GM18502 (cell line): ENCODE data around the gene CKLF.
"Not testable (repeated sequence)": the region's sequence is repeated elsewhere in the genome, so short reads cannot be mapped to it uniquely, and the experiment has no call there.

ENCODE experiments used
- ATAC-seq: cut with Tn5 transposase; IDR thresholded peaks from one replicate; pipeline ENCODE4 v1.9.1; 2021; ENCODE audit warnings: mild to moderate bottlenecking; ENCODE audit not compliant: unreplicated experiment, poor library complexity

The CKLF gene

DNA sequence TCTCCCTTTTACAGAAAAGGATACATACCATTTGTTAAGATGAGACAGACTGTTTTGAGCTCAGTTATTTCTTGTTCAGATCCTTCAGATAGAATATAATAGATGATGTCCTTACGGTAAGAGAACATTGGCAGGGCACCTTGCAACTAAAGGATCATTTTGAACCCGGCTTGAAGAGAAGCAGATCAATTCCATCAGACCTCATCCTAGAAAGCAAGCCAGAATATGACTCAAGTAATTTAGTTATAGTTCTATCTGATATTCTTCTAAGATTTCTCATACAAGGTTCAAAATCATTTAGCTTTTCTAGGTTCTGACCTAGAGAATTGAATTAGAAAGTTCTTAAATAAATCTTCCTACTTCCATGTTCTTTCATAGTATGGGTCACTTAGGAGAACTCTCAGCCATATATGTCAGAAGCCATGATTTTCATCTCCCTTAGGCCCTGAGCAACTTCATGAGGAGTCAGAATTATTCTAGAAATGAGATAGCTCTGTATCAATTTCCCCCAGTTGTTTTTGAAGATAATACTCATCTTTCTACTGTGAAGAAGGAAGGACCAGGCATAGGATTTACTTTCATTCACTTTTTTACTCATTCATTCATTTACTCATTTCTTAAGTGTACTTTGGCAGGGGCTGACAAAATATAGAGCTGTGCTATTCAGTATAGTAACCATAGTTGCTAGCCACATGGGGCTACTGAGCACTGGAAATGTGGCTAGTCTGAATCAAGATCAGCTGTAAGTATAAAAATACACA, 11.4 kb downstream of the CKLF start:
- ATAC-seq, result no peak

DNA sequence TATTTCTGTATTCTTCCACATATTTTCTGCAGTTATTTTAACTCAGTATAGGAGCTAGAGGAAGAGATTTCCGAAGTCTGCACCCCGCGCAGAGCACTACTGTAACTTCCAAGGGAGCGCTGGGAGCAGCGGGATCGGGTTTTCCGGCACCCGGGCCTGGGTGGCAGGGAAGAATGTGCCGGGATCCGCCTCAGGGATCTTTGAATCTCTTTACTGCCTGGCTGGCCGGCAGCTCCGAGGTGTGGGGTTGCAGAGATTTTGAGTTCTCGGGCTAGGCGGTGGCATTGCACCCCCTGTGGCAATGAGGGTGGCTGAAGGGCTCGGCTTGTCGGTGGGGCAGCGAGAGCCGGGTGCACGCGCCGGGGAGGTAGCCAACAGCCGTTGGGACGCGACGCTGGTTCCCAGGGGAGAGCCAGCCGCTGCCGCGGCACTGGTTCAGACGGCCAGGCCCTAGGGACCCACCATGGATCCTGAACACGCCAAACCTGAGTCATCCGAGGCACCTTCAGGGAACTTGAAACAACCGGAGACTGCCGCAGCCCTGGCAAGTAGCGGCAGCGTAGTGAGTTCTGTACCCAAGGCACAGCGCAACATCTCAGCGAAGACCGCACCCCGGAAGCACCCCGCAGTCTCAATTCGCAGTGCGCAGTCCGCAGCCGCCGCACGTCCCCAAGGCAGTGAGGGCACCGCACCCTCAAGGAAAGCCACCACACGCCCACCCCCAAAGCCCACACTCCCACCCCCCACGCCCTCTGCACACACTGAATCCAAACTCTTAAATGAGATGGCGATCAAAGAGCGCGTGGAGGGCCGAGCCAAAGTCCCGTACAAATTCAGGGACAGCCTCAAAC, 13.9 kb downstream of the CKLF start, which contains the start of gene CMTM1:
Gene CMTM1, plus strand, starts transcription at position 389 of the 851 bp plus-strand sequence. Its CDS starts 75 bp downstream, at position 464.
- no peak for ATAC-seq

DNA sequence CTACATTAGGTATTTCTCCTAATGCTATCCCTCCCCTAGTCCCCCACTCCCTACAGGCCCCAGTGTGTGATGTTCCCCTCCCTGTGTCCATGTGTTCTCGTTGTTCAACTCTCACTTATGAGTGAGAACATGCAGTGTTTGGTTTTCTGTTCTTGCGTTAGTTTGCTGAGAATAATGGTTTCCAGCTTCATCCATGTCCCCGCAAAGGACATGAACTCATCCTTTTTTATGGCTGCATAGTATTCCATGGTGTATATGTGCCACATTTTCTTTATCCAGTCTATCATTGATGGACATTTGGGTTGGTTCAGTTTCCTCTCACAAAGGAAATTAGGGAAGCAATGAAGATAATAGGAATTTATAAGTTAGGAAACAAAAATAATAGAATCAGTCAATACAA, 14.9 kb downstream of the CKLF start:
- not testable (repeated sequence) for ATAC-seq

DNA sequence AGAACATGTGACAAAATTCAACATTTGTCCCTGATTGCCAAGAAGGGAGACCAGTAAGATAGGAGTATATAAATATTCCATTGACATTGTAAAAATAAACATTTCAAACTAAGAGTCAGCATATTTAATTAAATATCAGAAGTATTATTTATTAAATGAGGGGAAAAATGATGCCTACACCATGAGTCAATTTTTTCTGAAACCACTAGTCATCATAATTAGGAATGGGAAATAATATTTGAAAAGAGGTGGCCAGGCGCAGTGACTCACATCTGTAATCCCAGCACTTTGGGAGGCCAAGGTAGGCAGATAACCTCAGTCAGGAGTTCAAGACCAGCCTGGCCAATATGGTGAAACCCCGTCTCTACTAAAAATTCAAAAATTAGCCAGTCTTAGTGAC, 16.0 kb downstream of the CKLF start:
- ATAC-seq, result no peak

DNA sequence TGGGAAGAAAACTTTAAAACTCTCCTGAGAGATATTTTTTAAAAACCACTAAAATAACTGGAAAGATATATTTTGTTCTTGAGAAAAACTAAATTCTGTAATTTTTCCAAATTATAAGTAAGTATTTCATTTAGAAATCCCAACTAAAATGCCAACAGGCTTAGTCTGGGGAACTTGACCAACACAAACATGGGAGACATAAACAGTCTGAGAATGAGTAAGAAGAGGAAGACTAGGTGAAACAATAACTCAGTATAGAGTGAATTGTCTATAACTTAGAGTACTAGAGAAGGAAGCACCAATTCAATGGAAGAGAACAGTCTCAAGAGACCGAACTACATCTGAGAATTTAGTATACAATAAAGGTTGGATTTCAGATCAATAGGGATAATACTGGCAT, 16.8 kb downstream of the CKLF start:
- ATAC-seq, result no peak

DNA sequence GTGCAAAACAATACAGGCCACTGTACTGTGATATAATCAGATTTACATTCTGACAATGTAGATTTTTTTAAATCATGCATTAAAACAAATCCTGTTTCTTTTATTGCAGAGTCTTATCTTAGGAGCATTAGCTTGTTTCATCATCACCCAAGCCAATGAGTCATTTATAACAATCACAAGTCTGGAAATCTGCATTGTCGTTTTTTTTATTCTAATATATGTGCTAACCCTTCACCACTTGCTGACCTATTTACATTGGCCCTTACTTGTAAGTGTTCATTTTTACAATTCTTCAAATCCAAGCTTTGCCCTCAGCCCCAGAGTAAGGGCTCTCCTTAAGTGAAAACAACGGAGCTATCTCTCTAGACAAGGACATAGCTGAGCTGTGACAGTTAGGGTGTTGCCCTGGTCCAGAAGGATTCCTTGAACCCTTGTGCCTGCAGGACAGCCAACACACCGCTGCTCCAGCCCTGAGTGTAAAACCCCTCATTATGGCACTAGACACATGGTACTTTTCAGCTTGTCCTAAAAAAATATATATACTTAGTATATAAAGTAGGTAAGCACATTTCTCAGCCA, 17.5 kb downstream of the CKLF start:
- no peak for ATAC-seq

DNA sequence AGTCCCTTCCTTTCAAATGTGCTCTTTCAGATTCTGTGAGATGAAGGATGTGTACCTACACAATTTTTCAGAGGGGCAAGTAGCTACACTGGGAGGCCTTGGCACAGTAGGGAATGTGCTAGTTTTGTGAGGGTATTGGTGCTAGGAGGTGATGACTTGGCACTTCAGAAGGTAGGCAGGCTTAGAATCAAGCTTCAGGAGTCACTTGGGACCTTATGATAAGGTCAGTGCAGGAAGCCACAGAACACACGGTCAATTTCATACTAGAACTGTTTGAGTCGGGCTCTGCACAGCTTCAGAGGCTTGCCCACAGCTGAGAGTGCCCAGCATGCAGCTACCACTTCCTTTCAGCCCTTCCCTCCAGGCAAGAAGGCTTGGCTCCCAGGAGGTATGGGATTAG, 20.0 kb downstream of the CKLF start:
- ATAC-seq, result no peak

DNA sequence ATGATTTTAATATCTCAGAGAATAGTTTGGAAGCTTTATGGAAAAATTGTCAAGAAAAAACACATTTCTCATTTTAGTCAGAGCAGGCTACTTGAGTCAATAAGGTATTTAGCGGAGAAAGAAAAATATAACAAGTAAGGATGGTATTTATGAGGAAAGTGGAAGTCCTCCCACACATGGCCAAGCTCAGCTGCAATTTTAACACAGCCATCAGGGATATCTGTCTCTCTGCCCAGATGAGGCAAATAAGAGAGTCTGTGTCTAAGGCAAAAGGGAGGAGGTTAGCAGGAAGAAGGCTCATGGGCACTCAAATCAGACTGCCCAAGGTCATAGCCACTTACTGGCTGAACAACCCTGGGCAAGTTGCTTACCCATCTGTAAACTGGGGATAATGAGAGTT, 21.7 kb downstream of the CKLF start:
- ATAC-seq, result no peak

DNA sequence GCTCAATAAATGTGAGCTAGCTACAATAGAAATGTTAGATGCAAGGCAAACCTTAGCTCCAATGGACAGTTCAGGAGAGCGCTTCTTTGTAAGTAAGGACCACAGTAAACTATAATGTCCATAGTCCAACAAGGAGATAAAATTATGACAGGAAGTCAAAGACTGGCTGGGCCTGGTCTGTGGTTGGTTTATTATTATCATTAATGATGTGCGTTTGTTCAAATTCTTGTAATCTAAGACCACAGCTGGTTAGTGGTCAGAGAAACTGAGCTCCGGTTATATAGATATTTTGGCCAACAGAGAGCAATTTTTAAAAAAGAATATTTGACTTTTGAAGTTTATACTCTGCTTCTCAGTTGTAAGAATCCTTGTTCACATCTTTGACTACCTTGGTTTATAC, 22.2 kb downstream of the CKLF start:
- no peak for ATAC-seq

DNA sequence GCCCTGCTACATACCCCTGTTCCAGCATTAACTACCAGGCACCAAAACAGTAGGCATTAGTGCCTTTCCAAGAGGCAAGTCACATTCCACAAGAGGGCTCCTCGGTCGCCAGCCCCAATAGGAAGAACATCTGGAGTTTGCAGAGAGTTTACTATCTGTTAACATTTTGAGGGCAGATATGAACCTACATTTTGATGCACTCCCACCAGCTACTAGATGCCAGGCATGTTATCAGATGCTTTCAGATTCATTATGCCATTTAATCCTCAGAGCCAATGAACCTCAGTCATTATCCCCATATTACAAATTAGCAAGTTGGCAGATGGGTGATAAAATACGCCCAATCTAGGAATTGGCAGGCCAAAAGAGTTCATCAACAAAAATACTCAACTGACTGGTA, 22.7 kb downstream of the CKLF start:
- ATAC-seq, result no peak

DNA sequence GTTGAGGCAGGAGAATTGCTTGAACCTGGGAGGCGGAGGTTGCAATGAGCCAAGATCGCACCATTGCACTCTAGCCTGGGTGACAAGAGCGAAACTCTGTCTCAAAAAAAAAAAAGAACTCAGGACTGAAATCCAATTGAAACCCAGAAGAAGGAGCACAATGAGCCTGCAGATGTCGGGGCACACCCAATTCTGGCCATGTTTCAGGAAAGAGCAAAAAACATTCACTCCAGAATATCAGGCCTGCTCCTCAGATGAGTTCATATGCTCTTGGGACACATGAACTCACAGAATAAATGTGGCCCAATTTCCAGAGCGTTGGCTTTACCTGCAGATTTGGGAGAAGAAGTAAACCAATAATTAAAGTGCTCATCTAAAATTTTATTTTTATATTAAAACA, 23.9 kb downstream of the CKLF start:
- ATAC-seq, result no peak

DNA sequence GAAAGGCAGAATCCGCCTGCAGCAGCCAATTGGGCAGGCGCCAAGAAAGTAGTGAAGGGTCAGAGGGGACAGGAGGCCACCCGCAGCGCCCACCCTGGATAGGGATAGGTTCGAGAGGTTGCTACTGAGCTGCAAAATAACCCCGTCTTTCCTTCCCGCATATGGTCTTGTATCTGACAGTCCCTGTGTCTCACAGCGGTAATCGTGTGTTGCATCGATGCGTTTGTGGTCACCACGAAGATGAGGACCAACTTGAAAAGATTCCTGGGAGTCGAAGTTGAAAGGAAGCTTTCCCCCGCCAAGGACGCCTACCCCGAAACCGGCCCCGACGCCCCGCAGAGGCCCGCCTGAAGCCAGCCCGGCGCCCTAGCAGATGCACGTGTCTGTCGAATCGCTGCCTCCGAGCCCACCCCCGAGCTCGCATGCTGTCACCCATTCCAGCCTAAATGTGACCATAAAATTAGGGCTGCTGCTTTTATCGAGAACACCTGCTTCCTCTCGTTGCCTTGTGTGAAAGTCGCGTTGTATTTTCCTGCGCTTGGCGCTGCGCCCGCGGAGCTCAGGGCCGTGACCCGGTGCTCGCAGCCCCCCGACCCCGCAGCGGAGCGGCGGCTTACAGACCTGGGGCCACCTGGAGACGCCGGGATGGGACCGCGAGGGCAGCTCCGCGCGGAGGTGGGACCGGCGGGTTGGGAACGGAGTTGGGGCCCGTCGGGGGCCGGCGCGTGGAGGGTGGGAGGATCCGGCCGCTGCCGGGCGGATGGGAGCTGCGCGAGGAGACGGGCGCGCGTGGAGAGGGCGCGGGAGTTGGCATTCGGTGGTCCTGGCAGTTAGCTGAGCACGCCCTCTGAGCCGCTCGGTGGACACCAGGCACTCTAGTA, 26.5 kb downstream of the CKLF start, which contains the start of gene CMTM2:
Gene CMTM2, plus strand, starts transcription at position 813 of the 881 bp plus-strand sequence. CDS start 145 bp downstream, outside the sequence.
- no peak for ATAC-seq

DNA sequence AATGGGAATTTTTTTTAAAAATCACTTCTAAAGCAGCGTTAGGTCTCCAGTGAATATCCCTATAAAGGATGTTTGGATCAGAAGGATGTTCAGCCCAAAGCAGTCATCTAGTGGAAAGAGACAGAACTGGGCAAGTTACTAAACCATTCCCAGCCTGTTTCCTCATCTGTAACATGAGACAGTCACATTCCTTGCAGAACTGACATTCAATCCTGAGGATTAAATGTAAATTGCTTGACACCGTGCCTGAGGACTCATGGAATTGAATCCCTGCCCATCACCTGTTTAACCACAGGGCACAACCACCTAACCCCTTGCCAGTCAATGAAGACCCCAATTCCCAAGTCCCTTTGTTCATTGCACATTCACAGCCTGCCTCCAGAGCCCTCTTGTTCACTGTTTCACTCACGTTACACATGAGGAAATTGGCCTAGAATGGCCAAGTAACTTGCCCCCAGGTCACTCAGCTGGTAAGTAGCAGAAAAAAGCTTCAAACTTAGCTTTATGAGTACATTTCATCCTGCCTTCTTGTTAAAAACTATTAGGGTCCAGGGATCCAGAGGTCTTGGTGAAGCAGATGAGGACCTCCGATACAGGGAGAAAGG, 28.3 kb downstream of the CKLF start:
- no peak for ATAC-seq

DNA sequence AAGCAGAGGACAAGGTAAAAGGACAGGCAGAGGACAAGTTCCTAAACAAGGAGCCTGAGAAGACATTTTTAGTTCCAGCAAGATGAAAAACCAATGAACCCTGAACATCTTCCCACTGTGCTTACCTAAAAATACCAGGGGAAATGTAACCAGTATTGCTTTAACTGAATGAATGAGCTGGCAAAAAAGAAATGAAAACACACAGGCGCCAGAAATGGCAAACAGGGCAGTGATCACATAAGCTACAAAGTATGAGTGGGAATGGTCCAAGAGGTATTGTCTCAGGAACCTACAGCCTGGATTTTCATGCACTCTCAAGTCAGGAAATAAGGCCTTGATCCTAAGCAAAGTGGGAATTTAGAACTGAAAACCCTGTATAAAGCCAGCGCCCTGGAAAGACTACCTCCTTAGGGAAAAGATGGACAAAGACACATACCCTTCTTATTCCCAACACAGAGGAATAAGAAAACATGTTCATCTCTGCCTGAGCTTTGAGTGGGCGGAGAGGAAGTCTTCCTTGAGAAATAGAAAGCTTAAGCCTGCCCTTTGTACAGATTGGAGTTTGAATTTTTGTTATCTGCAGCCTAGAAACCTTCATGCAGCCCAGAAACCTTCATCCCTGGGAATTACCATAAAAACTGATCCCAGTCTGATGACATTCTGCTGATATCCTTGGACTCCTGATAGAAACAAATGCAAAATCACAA, 29.0 kb downstream of the CKLF start:
- no peak for ATAC-seq

DNA sequence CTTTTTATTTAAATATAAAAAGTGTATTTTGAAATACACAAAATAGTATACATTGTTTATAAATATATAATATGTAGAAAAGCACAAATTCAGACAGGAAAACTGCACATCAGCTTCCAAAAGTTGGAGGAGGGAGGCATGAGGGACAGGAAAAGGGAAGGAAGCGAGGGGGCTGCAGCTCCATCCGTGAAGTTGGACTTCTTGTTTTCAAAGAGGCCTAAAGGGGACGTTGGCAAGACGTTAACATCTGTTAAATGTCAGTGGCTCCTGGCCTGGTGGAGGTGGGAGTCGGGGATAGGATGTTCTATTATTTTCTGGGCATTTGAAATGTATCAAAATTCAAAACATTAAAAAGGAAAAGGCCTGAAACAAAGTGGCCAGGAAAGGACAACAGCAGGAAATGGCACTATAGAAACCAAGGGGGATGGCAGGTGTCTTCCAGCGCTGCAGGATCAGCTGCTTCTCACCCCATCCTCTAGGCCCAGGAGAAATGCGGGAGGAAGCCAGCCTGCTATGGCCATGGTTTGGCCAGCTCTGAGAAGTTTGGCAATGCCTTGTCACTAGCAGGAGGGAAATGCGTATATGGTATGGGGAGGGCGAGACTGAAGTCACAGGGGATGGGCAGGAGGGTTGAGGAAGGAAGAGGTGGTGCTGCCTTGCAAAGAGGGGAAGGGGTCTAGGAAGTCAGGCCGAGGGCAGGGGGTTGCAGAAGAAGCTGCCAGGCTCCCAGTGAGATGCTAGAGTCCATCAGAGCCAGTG, 33.3 kb downstream of the CKLF start:
- ATAC-seq, result no peak

DNA sequence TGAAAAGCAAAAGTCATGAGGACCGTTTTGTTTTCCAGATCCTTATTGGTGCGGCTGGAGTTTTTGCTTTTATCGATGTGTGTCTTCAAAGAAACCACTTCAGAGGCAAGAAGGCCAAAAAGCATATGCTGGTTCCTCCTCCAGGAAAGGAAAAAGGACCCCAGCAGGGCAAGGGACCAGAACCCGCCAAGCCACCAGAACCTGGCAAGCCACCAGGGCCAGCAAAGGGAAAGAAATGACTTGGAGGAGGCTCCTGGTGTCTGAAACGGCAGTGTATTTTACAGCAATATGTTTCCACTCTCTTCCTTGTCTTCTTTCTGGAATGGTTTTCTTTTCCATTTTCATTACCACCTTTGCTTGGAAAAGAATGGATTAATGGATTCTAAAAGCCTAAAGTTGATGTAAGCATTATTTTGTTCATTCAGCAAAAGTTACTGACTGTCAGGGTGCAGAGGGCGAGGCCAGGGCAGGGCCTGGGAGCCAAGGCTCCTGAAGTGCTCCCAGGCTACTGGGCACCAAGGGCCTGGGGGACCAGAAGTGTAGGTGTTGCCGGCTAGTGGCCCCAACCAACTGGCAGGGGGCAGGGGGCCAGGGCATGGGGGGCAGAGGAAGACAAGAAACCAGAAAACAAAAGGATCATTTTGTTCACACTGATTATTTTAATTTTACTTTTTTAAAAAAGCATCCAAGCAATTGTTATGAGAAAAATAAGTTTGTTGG, 35.7 kb downstream of the CKLF start:
- ATAC-seq, result no peak

DNA sequence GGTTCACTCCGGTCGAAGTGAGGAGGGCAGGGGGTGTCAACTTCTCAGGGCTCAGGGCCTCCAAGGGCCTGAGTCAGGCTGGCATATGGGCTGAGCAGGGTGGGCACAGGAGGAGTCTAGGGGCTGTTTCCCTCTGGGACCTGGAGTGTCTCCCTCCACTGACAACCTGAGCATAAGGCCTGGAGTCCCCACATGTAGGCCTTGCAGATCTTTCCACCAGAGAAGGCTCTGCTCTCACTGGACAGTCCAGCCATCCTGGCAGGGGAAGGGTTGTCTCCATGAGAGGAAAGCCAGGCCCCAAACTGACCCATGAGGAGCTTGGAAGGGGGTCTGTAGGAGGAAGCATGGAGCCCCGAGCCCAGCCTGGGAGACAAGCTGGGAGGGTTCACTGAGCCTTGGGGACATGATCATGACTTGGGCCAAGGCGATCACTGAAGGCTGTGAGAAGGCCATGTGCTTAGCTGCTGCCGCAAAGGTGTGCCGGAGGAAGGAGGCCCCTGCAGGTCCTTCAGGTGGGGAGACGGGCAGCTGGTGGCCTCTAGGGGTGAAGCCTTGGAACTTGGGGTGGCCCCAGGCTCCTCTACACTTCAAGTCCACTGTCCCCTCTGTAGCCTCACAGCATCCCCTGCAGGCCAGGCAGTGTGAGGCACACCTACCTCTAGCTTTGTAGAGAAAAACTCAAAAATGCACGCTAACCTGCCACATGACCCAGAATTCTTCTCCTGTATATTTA, 36.8 kb downstream of the CKLF start:
- ATAC-seq, result peak; percentile 81
